ENCODE measurements around the gene NLE1.

GRCh38 chr17:35161281-35161761, 19.2 kb upstream of the NLE1 start:
- TF ChIP-seq POLR2AphosphoS5 (IDR thresholded peaks at IDR 0.05; ENCODE audit: low read depth, low read length) (no peak), FOXJ3 (CRISPR knock-in tag; IDR thresholded peaks at IDR 0.05) (no peak), CTCF (IDR thresholded peaks at IDR 0.05) (no peak)
- TF ChIP-seq, protein P1, sequence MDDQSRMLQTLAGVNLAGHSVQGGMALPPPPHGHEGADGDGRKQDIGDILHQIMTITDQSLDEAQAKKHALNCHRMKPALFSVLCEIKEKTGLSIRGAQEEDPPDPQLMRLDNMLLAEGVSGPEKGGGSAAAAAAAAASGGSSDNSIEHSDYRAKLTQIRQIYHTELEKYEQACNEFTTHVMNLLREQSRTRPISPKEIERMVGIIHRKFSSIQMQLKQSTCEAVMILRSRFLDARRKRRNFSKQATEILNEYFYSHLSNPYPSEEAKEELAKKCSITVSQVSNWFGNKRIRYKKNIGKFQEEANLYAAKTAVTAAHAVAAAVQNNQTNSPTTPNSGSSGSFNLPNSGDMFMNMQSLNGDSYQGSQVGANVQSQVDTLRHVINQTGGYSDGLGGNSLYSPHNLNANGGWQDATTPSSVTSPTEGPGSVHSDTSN (IDR thresholded peaks at IDR 0.05), result no peak
- TF ChIP-seq, protein P2, sequence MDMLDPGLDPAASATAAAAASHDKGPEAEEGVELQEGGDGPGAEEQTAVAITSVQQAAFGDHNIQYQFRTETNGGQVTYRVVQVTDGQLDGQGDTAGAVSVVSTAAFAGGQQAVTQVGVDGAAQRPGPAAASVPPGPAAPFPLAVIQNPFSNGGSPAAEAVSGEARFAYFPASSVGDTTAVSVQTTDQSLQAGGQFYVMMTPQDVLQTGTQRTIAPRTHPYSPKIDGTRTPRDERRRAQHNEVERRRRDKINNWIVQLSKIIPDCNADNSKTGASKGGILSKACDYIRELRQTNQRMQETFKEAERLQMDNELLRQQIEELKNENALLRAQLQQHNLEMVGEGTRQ (IDR thresholded peaks at IDR 0.05; ENCODE audit: borderline replicate concordance, low read depth, low read length), result no peak

Data from SK-N-SH (cell line).